Dermis microvascular lymphatic vessel endothelial cell (primary cell): ENCODE measurements around the gene IRS2. TPM values are rescaled to one million over a fixed set of nuclear protein-coding genes. Genes with fewer than 3 reads are reported as not detected.

ENCODE experiments used
- DNase-seq, 2 donors: peaks; one replicate each; pipeline versions ENCODE4 v3.0.0 to v3.0.0-alpha.2; 2010; ENCODE audit warnings: low read depth in 2 of 2
- total RNA-seq: library from RNA; depleted of rRNA; stranded (reverse); fragments of >200 nt; gene quantifications from 2 replicates; pipeline ENCODE4 v1.2.1, GENCODE V29; 2014

Gene IRS2
- total RNA-seq, 1 donor from 2014 or later, result 0.39 TPM

DNA sequence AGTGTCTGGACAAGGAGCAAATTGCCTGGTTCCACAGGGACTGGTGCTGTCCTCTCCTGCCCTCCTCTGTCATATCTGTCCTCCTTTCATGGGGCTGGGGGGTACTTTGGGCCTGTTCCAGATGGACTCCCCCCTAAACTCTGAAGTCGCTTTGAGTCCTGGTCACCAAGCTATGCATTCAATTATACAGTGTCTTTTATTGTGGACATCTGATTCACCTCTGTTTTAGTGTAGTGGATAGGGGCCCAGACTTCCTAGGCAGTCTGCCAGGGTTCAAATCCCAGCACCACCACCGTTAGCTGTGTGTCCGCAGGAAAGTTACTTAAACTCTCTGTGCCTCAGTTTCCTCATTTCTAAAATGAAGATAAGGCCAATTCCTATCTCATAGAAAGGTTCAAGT, 21.0 kb upstream of the IRS2 start:
- DNase-seq, result no peak

GRCh38 chr13:109804654-109805053, 18.3 kb upstream of the IRS2 start:
- DNase-seq, result no peak

DNA sequence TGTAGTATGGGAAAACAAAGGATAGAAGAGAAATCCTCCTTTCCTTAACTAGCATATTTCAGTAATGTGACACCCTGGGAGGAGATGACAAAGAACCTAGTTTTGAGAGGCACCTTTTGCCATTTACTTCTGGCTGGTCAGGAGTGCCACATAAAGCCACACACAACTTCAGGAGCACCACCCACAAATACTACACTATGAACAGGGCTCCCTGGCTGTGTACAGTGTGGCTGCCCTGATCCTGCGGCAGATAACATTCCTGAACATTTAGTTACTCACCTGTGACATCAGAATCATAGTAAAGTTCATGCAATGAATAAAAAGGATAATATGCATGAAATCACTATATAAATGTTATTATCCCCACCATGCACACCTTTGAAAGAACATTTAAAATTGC, 17.4 kb upstream of the IRS2 start:
- DNase-seq, result no peak

DNA sequence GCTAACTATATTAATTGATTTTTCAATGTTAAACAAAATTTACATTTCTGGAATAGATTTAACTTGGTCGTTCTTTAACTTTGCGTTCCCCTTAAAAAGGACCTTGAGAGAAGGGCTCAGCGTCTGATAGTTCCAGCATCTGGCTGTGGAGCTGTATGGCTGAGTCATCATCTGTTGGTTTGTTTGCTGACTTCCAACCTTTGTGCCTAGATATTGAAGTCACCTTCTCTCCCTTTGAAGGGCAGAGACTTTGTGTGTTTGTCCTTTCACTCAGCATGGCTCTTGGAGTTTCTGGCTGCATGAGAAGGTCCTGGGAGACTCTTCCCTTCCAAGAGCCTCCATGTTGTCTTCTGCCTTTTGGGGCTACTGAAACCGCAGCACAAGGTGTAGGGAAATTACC, 16.6 kb upstream of the IRS2 start:
- DNase-seq, result no peak

DNA sequence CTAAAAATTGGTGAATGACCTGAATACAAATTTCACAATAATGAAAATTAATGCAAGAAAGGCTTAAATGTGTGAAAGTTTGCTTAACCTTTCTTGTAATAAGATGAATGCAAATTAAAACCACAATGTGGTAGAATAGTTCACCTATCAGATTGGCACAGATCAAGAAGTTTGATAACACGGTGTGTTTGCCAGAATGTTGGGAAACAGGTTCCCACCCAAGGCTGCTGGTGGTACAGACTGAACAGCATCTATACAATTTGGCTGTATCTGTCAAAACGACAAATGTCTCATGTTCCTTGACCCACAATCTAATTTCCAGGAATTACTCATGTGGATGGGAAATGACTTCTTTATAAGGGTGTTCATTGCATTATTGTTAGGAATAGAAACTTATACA, 8.6 kb upstream of the IRS2 start:
- no peak for DNase-seq

- DNase-seq, result no peak
Observed at GRCh38 chr13:109794095-109794494, 7.7 kb upstream of the IRS2 start.

DNA sequence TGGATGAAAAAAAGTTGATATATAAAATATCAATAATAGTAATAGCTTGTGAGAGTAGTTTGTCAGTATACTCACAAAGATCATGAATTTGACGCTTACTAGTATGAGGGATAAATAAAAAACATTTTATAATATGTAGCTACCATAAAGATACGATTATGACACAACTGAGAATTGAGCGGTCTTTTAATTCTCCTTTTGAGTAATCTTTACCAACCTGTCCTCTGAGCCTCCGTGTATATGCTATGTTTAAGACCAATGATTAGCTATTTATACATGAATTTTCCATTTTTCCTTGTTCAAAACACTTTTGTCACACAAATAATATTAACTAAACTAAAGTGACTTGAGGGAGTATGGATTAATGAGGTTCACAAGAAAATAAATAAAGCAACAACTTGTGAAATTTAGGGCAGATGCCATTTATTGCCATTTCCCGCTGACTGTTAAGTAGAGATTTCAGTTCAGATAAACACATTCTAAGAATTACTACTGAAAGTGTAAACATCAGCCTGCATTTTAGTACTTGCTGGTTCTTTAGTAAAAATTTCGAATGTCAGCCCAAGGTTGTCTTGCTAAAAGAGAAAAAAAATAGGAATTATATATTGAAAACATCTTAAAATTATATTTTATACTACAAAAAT, 6.2 kb upstream of the IRS2 start:
- DNase-seq, result no peak

DNA sequence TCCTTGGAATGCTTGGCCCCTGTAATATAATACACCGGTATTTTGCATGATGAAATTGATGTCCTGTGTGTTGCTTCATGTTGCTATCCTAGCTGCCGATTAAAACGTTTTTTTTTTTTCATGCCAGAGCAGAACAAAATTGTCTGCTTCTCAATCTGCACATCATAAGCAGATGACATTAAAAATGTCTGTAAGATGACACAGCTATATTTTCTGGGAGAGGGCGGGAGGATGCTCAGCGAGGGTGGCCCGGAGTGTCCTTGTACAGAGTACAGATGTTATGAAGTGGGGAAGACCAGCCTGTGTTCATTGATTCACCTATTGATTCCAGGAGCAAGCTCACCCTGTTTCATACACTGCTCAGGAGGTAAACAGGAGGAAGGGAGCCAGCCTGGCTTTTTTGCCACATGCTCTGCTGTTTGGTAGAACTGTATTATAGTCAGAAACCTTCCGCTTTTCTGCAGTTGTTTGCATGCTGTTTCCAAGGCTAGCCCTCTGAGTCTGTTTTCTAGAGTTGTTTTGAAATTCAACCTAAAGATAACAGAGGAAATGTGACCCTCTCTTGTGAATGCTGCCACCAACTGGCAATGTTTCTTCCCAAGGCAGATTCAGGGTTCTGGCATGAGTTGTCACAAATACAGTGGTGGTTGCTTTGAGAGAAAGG, 4.7 kb upstream of the IRS2 start:
- DNase-seq, result peak; percentile 33 to 41

- no peak for DNase-seq
Observed at GRCh38 chr13:109790086-109790485, 3.7 kb upstream of the IRS2 start.

- DNase-seq, result no peak
Observed at GRCh38 chr13:109789262-109789661, 2.9 kb upstream of the IRS2 start.

DNA sequence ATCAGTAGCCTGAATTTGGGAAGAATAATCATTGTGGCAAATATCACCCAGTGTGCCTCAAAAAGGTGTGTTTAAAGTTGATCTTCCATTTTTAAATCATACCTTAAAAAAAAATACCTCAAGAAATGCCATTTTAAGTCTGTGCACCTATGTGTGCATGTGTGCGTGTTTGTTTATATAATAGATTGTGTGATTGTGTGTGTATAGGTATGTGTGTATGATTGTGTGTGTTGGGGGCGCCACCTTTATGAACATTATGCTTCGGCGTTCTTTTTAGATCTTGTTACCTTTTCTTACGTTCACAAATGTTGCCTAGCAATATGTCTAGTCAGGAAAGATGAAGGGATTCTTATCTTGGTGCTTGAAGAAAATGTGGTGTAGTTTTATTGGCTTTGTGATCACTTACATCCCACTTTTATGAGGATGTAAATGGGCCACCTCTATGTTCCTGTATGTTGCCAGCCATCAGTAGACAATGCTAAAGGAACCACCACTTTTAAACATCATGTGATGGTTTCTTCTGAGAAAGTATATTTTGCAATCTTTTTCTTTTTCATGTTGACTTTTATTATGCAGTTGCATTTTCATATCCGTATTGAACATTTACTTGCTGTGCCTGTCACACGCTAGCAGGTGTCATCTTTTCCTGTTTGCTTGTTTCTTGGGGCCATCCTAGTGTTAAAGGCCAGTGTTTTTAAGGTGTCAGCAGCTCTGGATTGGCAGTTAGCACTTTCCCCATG, 2.2 kb upstream of the IRS2 start:
- no peak for DNase-seq

DNA sequence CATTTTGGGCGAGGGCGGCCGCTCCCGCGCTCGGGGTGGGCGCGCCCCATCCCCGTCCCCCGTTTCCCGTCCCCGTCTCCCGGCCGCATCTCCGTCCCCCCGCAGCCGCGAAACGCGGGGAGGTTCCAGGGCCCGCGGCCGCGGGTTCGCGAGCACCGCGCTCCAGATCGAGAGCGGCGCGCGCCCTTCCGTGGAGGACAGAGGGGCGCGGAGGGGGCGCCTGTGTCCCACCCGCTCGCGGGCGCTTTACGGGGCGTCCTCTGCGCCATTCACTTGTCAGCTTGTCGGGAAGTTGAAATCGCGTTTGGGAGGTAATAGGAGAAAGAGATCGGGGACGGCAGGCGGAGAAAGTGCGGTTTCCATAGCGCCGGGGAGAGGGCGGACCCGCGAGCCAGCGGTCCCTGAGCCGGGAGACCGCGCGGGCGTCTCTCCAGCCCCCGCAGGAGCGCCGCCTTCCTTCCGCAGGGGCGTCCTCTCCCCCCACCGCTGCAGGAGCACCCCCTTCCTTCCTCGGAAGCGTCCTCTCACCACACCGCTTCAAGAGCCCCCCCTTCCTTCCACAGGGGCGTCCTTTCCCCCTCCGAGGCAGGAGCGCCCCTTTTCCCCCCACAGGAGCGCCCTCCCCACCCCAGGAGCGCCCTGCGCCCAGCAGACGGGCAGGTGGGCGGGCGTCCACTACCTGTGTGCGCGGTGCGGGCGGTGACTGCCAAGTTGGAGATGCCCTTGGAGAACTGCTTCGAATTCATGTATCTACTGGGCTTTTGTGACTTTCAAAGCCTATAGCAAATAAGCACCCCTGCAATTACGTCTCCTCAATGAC, 962 bp upstream of the IRS2 start:
- DNase-seq, result peak in 1 of 2 donors; percentile 26

GRCh38 chr13:109785892-109786450, 412 bp downstream of the IRS2 start:
- no peak for DNase-seq

DNA sequence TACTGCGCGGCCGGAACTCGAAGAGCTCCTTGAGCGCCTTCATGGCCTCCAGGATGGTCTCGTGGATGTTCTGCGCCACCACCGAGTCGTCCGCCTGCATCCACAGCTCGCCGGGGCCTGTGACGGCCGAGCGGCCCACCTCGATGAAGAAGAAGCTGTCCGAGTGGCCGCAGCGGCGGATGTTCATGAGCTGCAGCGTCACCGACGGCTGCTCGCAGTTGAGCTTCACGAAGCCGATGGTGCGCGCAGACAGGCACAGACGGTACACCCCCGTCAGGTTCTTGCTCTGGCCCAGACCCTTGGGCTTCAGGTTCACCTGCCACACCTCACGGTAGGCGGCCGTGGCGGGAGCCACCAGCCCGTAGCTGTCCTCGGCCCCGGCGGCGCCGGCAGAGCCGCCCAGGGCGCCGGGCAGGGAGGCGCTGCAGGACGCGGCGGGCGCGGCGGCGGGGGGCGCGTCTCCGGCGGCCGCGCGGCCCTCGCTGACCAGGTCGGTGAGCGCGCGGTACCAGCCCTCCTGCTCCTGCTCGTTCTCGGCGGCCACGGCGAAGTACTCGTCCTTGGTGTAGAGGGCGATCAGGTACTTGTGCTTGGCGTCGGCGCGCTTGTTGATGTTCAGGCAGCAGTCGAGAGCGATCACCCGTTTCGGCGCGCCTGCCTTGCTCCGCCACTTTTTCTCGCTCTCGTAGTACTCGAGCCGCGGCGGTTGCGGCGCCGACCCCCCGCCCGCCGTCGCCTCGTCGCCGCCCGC, 1.1 kb downstream of the IRS2 start:
- peak in 1 of 2 donors; percentile 38 for DNase-seq

DNA sequence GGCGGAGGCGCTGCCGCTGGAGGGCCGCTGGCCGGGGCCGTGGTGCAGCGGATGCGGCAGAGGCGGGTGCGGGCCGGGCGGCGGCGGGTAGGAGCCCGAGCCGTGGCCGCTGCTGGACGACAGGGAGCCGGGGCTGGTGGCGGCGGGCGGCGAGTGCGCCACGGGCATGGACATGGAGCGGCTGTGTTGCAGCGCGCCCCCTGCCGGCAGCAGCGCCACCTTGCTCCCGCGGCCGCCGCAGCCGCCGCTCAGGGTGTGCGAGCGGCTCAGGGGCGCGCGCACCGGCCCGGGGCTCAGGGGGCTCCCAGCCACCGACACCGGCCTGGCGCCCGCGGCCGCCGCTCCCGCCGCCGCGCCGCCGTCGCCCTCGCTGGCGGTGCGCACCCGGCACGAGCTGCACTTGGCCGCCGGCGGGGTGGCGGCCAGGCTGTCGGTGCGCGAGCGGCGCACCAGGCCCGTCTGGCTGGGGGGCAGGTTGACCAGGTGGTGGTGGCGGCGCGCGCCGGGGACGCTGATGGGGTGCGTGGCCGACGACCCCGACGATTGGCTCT, 1.7 kb downstream of the IRS2 start:
- DNase-seq, result peak; percentile 36 to 74

DNA sequence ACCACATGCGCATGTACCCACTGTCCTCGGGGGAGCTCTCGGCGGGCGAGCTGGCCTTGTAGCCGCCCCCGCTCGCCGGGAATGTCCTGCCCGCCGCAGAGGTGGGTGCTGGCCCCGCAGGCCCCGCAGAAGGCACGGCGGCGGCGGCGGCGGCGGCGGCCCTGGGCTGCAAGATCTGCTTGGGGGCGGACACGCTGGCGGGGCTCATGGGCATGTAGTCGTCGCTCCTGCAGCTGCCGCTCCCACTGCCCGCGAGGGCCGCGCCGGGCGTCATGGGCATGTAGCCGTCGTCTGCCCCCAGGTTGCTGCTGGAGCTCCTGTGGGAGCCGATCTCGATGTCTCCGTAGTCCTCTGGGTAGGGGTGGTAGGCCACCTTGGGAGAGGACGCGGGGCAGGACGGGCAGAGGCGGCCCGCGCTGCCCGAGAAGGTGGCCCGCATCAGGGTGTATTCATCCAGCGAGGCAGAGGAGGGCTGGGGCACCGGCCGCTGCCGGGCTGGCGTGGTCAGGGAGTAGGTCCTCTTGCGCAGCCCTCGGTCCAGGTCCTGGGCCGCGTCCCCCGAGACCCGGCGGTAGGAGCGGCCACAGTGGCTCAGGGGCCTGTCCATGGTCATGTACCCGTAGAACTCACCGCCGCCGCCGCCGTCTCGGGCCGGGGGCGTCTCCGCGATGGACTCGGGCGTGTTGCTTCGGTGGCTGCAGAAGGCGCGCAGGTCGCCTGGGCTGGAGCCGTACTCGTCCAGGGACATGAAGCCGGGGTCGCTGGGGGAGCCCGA, 2.4 kb downstream of the IRS2 start:
- no peak for DNase-seq

- DNase-seq, result no peak
Observed at GRCh38 chr13:109783447-109783814, 3.0 kb downstream of the IRS2 start.

DNA sequence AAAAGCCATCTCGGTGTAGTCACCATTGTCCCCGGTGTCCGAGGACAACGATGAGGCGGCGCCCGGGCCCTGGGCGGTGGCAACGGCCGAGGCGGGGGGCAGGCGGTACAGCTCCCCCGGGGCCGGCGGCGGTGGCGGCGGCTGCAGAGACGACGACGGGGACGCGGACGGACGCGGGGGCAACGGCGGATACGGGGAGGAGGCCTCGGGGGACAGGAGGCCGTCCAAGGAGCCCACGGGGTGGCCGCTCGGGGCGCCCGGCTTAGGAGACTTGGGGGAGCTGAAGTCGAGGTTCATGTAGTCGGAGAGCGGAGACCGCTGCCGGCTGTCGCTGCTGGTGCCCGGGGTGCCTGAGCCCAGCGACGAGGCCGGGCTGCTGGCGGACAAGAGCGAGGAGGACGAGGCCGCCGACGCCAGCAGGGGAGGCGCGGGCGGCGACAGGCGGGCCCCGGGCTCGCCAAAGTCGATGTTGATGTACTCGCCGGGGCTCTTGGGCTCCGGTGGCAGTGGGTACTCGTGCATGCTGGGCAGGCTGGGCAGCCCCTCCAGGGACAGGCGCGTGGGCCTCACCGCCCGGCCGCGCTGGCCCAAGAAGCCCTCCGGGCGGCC, 3.5 kb downstream of the IRS2 start:
- DNase-seq, result no peak

DNA sequence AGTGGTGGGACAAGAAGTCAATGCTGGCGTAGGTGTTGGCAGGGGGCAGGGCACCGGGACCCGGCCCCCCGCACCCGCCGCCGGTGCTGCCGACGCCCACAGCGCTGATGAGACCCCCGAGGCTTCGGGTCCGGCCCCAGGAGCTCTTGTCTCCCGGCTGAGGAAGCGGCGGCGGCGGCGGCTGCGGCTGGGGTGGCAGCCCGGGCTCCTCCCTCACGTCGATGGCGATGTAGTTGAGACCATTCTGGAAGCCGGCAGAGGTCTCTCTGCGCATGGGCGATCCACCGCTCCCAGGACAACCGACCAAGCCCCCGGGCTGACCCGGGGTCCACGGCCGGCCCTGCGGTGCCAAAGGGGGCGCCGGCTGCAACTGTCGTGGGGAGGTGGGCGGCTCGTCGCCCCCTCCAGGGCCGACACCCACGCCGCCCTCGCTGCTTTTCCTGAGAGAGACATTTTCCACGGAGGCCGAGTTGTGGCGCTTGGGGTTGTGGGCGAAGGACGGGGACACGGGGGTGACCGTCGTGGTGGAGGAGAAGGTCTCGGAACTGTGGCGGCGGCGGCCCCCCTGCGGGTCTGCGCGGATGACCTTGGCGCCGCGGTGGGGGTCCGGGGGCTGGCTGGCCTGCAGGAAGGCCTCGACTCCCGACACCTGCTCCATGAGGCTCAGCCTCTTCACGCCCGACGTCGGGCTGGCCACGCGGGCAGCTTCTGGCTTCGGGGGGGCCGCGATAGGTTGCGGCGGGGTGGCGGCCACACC, 4.1 kb downstream of the IRS2 start:
- no peak for DNase-seq
